PFSK-1 (cell line): ENCODE data around the gene TRPM7.

Experiments
- POLR2AphosphoS5 ChIP-seq: IDR thresholded peaks from 2 replicates; pipeline ENCODE4 v1.6.1; 2012; ENCODE audit warnings: low read depth, mild to moderate bottlenecking, control low read depth, low read length, moderate library complexity
- SIN3A ChIP-seq: IDR thresholded peaks from 2 replicates; pipeline ENCODE4 v1.6.1; 2012; ENCODE audit warnings: mild to moderate bottlenecking, low read length, moderate library complexity, borderline replicate concordance; ENCODE audit not compliant: insufficient read depth
- TAF1 ChIP-seq: IDR thresholded peaks from 2 replicates; pipeline ENCODE4 v1.6.1; 2012; ENCODE audit warnings: low read length, control low read depth, borderline replicate concordance; ENCODE audit not compliant: insufficient read depth
- TF ChIP-seq, protein P1 (sequence below), 2 experiments: IDR thresholded peaks; 2 replicates each; pipeline versions ENCODE4 v1.6.1 to v1.8.0; 2011 to 2012; ENCODE audit warnings: low read depth in 2 of 2, low read length in 2 of 2, control low read depth in 1 of 2, inconsistent platforms in 1 of 2, mild to moderate bottlenecking in 1 of 2, moderate library complexity in 1 of 2; ENCODE audit not compliant: insufficient read depth in 1 of 2

- TF ChIP-seq, protein P1, sequence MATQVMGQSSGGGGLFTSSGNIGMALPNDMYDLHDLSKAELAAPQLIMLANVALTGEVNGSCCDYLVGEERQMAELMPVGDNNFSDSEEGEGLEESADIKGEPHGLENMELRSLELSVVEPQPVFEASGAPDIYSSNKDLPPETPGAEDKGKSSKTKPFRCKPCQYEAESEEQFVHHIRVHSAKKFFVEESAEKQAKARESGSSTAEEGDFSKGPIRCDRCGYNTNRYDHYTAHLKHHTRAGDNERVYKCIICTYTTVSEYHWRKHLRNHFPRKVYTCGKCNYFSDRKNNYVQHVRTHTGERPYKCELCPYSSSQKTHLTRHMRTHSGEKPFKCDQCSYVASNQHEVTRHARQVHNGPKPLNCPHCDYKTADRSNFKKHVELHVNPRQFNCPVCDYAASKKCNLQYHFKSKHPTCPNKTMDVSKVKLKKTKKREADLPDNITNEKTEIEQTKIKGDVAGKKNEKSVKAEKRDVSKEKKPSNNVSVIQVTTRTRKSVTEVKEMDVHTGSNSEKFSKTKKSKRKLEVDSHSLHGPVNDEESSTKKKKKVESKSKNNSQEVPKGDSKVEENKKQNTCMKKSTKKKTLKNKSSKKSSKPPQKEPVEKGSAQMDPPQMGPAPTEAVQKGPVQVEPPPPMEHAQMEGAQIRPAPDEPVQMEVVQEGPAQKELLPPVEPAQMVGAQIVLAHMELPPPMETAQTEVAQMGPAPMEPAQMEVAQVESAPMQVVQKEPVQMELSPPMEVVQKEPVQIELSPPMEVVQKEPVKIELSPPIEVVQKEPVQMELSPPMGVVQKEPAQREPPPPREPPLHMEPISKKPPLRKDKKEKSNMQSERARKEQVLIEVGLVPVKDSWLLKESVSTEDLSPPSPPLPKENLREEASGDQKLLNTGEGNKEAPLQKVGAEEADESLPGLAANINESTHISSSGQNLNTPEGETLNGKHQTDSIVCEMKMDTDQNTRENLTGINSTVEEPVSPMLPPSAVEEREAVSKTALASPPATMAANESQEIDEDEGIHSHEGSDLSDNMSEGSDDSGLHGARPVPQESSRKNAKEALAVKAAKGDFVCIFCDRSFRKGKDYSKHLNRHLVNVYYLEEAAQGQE (IDR thresholded peaks at IDR 0.05; ENCODE audit: insufficient read depth in 1 of 2, low read depth in 2 of 2, low read length in 2 of 2): no peak
- no peak for TF ChIP-seq SIN3A
- TF ChIP-seq TAF1: no peak
- no peak for TF ChIP-seq POLR2AphosphoS5
Measured at GRCh38 chr15:50563756-50564155, 122.8 kb downstream of the TRPM7 start.
